GM18951 (cell line): Measurements from ENCODE around the gene TBRG4.

ENCODE experiments used
- POLR2A ChIP-seq: IDR thresholded peaks from 4 replicates; pipeline ENCODE4 v1.6.1; 2011; ENCODE audit warnings: mild to moderate bottlenecking; ENCODE audit not compliant: insufficient read length, insufficient read depth; ENCODE audit errors: extremely low read depth
- in situ Hi-C: fragments of 300-500 bp; cut with MboI; formaldehyde crosslinking; loops from one replicate; pipeline ENCODE4 v1.12.0; 2022; ENCODE audit warnings: low sequenced_read_pairs, mixed read lengths, inconsistent platforms; ENCODE audit not compliant: unreplicated experiment

TBRG4 gene

DNA sequence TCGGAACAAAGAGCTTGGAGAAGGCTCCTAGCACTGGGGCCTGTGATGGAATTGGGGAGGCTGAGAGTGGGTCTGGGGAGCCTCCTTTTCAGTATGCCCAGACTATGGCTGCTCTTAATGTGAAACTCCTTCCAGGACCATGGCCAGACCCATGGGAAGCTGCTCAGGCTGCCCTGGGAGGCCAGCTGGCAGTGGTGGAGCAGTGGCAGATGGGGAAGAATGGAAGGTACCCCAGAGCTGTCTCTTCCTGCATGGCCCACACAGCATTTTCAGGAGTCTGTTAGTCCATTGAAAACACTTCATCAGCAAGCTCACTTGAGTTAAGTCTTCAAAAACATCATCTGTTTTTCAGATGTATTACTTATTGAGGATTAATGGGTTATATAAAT is 41.2 kb downstream of the TBRG4 start:
- in situ Hi-C loops = no loop called here
- TF ChIP-seq POLR2A = no peak

DNA sequence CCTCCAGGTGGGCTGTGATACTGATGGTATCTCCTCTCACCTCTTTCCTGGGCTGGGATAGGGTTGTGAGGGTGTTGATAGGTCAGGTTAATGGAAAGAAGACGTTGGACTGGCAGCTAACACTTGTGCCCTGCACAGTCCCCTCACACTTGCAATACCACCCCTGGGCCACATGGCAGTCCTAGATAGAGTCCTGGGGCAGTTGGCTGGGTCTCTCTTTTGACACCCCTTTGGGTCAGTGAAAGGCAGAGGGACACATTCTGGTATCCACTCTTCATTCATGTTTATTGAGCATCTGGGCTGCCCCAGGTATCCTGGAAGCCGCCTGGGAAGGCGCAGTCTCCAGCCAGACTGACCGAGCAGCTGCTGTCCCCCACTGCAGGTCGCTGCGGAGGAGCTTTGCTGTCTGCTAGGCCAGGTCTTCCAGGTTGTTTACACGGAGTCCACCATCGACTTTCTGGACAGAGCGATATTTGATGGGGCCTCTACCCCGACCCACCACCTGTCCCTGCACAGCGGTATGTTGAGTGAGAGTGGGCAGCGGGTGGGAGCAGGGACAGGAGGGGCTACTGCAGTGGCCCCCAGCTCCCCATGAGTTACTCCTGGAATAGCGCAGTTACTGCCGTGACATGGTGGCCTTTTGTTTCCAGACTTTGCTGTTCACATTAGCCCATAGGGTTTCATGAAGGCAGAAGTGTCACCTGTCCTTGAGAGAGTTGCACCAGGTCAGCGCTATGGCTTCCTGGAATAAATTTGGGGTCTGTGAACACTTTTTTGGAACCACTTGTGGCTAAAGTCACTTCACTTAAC is 41.8 kb downstream of the TBRG4 start:
- in situ Hi-C loops = no loop called here

DNA sequence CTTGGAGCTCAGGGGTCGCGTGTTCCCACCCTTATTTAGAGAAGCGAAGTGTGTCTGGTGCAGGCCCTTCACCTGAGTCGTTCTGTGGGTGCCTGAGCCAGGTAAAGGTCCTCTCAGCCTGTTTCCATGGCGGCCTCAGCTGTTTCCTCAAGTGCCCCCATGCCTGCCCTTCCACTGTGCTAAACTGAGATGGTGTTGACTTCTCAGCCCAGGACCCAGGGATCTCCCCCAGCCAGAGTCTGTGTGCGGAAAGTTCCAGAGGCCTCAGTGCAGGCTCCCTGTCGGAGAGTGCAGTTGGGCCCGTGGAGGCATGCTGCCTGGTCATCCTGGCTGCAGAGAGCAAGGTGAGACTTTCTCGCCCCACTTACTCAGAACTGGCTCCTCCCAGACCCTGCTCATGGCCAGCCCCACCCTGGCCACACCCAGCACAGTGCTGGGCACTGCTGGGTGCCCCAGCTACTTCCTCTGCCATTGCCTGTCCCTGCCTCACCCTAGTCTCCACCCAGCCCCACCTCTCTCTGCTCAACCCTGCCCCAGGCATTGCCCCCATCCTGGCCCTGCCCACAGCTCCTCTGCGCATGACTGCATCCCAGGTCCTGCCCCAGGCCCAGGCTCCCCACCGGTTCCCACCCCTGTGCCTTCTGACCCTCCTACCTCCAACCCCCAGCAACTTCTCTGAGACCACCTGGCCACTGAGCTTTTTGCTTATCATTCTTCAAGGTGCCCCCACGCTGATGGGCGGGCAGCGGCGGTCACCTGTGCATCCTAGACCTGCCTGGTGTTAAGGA is 43.1 kb downstream of the TBRG4 start:
- in situ Hi-C loops = no loop called here

More for the DNA sequence above, 41.8 kb downstream of the TBRG4 start:
- TF ChIP-seq POLR2A = no peak

DNA sequence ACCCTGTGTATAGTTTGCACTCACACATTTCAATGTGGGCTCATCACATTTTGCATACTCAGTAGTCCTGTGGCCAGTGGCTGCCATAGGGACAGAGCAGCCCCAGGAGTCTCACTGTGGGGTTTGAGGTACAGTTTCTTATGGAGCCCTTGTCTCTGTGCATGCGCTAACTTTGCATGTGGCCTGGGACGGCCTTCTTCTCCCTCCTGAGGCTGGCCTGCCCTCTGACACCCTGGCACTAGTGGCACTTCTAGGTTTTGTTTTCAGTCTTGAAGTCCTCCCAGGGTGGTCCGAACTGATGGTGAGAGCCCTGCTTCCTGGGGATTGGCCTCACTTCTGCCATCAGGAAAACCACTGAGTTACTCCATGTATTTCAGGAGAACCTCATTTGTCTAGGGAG is 43.9 kb downstream of the TBRG4 start:
- in situ Hi-C loops = no loop called here
- TF ChIP-seq POLR2A = no peak

More for the DNA sequence above, 43.1 kb downstream of the TBRG4 start:
- no peak for TF ChIP-seq POLR2A

DNA sequence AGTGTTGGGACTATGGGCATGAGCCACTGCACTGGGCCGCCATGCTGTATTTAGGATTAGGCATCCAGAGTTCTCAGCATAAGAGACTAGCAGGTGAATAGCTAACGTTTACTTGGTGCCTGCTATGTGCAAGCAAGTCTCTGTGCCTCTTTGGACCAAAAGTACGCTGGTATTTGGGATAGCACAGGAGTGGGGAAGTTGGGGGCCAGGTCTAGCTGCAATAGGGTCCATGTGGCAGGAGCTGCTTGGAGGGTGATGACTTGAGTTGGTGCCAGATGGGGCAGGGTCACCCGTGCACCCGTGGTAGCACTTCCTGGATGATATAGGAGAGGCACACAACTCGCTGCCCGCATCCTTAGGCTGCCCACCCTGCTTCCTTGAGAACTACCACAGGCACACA is 45.1 kb downstream of the TBRG4 start:
- TF ChIP-seq POLR2A = no peak
- in situ Hi-C loops = no loop called here

DNA sequence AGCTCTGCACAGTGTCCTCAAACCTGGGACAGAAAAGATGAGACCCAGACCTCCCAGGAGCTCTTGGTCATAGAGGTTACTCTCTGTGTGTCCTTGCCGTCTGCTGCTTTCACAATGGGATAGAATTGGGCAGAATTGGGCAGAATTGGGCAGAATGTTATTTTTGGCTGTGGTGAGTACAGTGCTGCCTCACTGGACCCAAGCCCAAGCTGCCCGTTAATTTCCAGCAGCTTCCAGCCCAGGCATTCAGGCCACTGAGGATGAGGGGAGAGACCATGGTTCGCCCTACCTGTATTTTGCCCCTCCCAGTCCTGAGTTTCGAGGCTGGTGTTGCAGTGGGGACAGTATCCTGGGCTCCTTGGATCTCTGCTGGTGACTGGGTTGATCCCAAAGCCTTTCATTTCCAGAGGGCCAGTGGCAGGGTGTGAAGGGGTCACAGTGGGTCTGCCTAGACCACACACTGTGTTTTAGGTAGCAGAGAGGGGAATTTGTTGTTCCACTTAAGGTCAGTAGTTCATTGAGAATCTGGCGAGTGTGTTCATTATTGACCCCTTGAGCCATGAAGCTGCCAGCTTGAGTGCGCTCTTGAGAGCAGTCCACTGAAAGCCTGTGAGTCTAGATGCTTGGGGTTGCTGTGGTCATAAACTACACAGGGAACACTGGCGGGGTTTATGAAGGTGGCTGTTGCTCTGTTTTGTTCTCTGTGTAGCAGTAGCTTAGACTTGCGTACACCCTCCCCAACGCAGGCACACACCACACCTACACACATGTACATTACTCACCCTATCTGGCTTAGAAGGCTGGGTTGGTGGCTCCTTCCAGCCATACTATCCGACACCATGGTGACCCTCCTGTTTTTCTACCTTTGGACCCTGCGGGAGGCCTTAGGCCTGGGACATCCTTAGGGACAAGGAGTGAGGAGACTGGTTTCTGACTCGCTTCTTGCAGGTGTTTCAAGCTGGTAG is 46.2 kb downstream of the TBRG4 start:
- TF ChIP-seq POLR2A = no peak
- in situ Hi-C loops = no loop called here

DNA sequence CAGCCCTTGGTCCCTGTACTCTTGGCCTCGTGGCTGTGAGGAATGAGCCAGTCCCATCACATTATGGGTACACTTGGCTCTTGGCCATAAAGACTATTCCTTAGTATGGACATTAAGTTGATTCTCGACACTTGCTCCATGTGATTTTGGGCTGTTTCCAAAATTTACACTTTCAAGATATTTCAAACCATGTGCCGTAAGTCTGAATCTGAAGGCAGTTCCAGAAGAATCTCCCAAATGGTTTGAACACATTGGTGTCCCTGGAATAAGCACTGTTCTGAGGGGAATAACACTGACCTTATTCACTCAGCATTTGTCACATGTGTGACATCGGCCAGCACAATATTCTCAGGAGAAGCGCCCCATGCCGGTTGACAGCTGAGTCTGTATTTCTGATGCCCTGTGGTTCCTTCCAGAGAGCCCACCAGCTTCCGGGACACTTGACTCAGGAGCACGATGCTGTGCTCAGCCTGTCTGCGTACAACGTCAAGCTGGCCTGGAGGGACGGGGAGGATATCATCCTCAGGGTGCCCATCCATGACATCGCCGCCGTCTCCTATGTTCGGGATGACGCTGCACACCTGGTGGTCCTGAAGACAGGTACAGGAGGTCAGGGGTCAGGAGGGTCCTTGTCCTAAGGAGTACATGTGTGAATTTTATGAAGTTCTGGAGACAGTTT is 47.3 kb downstream of the TBRG4 start:
- no peak for TF ChIP-seq POLR2A
- in situ Hi-C loops = no loop called here

DNA sequence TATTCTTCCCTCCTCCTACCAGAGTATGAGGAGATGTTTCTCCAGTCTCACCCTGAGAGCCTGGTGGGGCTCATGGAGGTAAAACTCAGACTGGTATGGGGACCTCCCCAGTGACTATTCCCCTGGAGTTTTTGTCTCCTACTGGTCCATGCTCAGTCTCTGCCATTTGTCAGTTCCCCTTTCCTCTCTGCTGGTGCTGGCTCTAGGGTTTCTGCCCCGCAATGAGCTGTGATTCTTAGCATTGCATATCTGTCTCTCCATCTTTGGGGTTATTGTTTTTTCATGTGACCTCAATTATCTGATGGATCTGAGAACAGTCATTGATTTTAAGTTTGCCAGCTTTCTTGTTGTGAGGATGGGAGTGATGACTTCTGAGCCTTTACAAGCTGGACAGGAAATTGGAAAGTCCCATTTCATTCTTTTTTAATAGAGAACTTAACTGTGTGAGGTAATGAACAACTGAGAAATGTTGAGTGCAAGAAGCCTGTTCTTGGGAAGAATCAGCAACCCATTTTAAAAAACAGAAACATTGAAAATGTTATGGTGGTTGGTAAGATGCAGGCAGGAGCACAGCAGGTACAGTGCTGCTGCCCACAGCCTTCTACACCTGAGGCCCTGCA is 49.6 kb downstream of the TBRG4 start:
- in situ Hi-C loops = no loop called here
- no peak for TF ChIP-seq POLR2A

DNA sequence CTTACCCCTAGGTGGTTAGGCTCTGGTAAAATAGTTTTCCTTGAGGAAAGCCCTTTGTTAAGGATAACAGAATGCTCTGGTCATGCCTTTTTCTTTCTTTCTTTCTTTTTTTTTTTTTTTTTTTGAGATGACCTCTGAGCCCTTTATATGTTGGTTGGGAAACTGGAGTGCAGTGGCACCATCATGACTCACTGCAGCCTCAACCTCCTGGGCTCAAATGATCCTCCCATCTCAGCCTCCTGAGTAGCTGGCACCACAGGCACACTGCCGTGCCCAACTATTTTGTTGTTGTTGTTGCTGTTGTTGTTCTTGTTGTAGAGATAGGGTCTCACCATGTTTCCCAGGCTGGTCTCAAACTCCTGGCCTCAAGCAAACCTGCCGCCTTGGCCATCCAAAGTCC is 50.1 kb downstream of the TBRG4 start:
- no peak for TF ChIP-seq POLR2A
- in situ Hi-C loops = no loop called here

DNA sequence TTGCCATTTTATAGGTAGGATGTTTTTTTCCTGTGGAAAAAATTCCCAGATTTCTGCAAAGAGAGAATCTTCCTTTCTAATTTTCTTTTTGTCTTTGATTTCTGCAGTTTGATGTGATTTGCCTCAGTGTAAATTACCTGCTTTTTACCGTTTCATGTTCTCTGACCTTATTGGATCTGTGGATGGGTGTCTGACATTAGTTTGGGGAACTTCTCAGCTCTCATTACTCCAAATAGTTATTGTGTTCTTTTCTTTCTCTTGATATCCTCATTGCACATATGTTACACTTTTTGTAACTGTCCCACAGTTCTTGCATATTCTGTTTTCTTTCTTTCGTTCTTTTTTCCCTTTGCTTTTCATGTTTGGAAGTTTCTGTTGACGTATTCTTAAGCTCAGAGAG is 51.2 kb downstream of the TBRG4 start:
- no peak for TF ChIP-seq POLR2A
- in situ Hi-C loops = no loop called here

DNA sequence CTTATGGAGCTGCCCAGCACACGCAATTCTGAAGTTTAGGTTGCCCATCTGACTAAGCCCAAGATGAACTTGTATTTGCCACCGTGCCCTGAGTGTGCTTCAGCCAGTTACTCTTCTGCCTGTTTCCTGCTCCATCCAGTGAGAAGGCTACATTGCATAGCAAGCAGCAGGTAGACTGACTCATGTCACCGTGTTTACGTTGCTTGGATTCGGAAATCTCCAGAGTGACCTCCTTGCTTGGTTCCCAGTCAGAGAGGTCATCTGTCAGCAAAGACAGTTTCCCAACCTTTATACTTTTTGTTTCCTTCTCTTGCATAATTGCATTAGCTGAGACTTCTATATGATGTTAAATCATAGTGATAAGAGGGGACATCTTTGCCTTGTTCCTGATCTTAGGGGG is 53.6 kb downstream of the TBRG4 start:
- in situ Hi-C loops = no loop called here
- TF ChIP-seq POLR2A = no peak

DNA sequence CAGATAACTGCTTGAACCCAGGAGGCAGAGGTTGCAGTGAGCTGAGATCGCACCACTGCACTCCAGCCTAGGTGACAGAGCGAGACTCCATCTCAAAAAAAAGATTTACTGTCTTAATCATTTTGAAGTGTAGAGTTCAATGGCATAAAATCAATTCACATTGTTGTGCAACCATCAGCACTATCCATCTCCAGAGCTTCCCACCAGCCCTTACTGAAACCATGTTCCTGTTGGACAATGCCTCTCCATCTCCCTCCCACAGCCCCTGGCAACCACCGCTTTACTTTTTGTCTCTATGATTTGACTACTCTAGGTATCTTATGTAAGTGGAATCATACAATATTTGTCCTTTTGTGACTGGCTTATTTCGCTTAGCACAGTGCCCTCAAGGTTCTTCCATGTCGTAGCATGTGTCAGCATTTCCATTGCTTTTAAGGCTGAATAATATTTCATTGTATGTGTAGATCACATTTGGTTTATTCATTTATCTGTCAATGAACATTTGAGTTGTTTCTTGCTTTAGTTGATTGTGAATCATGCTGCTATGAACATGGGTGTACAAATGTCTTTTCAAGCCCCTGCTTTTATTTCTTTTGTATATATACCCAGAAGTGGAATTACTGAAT is 55.8 kb downstream of the TBRG4 start:
- no peak for TF ChIP-seq POLR2A
- in situ Hi-C loops = no loop called here
